Endothelial cell of hepatic sinusoid (primary cell): Measurements from ENCODE around the gene CC2D1B.
"Not testable (repeated sequence)": the region's sequence is repeated elsewhere in the genome, so short reads cannot be mapped to it uniquely, and the experiment has no call there.

Source experiments
- in situ Hi-C: cut with HindIII; loops from 2 replicates; pipeline ENCODE4 v1.10.0; 2017; ENCODE audit warnings: low sequenced_read_pairs

CC2D1B gene

DNA sequence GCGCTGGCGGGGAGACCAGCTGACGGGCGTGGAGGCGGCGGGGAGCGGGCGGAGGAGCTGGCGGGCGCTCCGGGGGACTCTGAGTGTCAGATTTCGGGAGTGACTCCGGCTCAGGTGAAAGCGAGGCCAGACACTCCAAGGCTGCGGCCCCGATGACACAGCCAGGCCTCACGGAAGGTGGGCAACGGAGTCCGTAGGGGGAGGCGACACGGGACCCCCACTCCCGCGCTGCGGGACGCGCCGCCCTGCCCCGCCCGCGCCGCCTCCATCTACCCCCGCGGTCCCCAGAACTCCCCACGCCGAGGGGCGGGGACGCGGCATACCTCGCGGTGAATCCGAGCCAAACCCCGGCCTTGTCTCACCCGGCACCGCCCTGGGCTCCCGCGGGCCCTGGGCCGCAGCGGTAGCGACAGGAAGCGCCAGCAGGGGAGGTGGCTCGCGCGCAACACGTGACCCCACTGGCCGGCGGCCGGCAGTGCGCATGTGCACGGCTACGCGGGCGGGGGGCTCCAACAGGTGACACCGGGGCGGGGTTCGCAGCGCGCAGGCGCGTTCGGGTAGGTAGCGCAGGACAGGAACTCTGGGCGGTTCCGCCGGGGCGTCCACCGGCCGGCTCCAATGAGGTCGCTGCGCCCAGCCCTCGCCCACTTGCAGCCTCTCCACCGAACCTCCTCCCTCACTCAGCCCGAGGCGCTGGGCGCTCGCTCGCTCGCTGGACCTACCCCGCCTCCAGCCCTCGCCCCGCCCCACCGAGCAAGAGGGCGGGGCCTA lies at the start of gene CC2D1B:
Gene CC2D1B, minus strand, starts transcription at position 460 of the 771 bp plus-strand sequence. CDS start 1,585 bp downstream, outside the sequence.
- in situ Hi-C loops = no loop called here

- in situ Hi-C loops = no loop called here
Measured at GRCh38 chr1:52414942-52415341, 48.9 kb upstream of the CC2D1B start.

DNA sequence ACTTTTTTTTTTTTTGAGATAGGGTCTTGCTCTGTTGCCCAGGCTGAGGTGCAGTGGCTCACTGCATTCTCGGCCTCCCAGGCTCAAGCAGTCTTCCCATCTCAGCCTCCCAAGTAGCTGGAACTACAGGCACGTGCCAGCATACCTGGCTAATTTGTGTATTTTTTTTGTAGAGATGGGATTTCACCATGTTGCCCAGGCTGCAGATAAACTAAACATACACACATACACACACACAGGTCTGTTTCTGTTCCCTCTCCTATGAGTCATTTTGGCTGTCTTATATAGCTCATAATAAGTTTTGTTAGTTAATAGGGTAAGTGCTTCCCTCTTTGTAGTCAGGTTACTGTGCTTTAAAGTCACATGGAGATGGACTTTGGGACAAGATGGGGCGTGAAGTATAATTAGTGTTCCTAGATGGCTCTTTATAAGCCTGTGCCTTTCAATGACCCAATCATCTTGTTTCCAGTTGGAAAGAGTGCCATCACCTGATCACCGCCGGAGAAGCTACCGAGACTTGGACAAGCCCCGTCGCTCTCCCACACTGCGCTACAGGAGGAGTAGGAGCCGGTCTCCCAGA lies 47.5 kb upstream of the CC2D1B start:
- in situ Hi-C loops = no loop called here

- in situ Hi-C loops = no loop called here
Measured at GRCh38 chr1:52404975-52405338, 39.0 kb upstream of the CC2D1B start.

DNA sequence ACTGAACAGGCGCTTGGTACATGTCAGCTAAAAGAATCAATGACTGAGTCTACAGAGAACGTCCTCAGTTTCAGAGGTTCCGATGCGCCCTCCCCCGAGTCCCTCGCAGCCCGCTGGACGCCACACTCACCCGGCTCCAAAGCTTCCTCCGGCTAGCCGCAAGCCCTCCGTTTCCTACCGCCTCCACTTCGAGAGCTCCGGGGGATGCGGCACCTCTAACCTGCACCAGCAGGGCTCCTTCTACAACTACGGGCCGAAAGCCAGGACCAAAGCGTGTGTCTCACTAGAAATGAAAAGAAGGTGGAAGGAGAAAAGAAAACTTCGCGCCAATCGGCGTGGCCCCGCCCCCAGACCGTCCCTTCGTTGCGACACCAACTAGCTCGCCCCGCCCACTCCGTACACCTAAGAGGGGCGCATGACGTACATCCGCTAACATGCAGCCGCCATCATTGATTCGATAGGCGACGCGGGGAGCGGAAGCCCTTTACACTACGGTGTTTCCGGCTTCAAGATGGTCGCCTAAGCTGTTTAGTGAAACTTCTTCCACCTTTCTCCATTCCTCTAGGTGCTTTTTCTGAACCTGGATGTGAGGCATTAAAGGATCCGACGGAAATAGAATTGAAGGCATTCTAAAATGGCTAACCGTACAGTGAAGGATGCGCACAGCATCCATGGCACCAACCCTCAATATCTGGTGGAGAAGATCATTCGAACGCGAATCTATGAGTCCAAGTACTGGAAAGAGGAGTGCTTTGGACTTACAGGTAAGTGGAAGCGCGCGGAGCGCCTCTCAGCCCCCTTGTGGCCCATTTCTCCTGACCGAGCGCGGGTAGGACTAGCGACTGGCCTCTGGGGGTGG lies 38.3 kb upstream of the CC2D1B start, which contains the start of the genes ORC1 and PRPF38A:
Gene ORC1, minus strand, starts transcription at position 308 of the 859 bp plus-strand sequence. CDS start 2,200 bp downstream, outside the sequence.
Gene PRPF38A, plus strand, starts transcription at position 487 of the 859 bp plus-strand sequence. Its CDS starts 148 bp downstream, at position 635.
- in situ Hi-C loops = no loop called here

DNA sequence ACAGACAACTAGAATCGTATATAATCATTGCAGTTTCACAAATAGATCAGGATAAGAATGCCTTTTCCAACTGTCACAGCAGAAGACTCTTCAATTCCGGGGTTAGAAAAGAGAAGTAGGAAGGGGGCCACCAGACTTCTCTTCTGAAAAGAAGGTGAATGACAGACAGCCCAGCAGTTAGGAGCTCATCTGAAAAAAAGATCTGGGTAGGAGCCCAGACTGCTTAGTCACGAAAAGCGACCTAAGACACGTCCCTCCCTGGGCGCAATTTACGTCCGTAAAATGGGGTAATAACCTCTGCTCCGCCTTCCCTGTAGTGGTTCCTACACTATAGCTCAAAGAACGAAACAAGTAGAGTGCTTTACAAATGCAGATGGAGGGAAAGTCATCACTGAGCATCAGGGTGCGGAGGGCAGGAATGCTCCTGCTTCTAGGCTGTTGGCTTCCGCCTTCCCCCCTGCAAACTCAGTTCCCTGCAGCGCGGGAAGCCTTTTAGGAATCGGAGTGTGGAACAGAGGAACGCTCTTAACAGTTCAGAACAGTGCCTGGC lies 37.6 kb upstream of the CC2D1B start:
- in situ Hi-C loops = no loop called here

DNA sequence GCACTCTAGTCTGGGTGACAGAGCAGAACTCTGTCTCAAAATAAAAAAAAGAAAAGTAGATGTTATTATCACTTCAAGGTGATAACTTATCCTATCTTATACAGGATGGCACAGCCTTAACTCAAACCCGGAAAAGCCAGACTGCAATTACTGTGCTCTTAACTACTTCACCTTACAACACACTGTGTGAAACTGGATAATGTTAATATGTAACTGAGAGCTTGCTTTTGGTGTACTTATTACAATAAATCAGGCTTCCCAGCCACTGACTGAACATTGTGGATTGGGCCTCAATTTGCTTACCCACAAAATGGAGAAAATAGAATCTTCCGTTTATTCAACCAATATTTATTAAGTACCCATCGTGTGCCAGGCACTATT lies 36.8 kb upstream of the CC2D1B start:
- in situ Hi-C loops = no loop called here

DNA sequence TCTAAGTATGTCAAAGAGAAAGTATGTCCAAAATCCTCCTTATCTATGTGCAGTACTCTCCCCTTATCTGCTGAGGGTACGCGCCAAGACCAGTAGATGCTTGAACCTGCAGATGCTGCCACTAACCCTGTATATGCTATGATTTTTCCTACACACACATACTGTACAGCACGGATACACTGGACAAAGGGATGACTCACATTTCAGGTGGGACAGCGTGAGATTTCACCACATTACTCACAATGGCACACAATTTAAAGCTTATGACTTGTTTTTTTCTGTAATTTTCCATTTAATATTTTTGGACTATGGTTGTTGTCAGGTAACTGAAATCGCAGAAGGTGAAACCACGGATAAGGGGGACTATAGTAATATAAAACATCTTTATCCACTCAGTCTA lies 34.1 kb upstream of the CC2D1B start:
- in situ Hi-C loops = no loop called here

DNA sequence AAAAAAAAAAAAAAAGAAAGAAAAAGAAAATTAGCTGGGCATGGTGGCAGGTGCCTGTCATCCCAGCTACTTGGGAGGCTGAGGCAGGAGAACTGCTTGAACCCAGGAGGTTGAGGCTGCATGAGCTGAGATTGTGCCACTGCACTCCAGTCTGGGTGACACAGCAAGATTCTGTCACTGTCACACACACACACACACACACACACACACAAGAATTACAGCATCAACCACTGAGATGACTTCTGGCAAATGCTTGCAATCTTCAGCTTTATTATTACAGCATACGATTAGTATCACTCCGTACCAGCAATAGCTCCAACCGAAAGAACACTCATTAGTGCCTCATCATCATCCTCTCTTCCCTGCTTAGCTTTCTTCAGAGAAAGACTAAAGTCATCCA lies 33.6 kb upstream of the CC2D1B start:
- in situ Hi-C loops = no loop called here

DNA sequence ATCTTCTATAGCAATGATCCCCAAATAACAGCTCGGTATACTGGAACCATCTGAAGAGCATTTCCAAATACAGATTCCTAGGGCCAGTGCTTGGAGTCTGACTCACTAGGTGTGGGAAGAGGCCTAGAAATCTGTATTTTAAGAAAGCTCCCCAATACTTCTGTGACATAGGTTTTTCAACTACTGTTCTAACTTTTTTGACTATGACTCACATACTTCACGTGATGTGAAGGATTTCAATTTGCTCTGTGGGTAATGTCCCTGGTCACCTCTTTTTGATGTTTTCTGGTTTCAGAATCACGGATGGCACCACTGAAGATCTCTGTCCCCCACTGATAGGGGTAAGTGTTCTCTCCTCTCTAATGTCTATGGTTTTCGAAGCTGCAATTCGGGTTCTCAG lies 27.2 kb upstream of the CC2D1B start:
- in situ Hi-C loops = no loop called here

GRCh38 chr1:52386458-52386857 lies 20.5 kb upstream of the CC2D1B start:
- in situ Hi-C loops = no loop called here

DNA sequence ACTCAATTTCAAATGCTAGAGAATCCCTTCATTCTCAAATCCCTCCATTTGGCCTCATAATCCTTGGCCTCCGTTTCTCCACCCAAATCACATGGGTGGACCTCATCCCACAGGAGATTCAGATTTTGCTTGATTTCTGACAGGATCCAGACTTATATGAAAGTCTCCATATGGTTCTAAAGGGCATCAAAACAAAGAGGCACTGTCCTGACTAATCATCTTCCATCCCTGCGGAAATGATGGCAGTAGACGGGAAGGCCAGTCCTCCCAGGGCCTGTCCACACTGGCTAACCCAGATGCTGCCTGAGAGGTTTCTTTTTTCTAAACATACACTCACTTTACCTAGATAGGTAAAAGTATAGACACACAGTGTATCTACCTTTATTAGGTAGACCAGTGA lies 19.4 kb upstream of the CC2D1B start:
- in situ Hi-C loops = no loop called here

- in situ Hi-C loops = not testable (repeated sequence)
Measured at GRCh38 chr1:52369851-52370250, 3.8 kb upstream of the CC2D1B start.

- in situ Hi-C loops = no loop called here
Measured at GRCh38 chr1:52368383-52369172, 2.6 kb upstream of the CC2D1B start.

DNA sequence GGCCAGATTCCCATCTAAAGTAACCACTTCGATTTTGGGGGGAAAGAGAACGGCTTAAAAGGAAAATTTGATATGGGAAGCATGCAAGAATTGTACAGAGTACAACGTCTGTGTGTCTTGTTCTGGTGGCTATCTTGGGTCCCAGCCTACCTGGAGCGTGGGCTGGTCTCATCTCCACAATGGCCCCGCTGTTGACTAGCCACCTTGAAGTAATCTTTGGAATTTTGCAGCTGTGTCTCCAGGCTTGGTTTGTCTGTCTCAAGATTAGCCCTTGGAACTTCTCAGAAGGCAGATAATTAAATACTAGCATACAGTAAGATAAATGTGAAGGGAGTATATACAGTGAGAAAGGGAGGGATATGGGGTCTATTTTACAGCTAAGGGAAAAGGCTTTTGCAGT lies 1.3 kb upstream of the CC2D1B start:
- in situ Hi-C loops = no loop called here

DNA sequence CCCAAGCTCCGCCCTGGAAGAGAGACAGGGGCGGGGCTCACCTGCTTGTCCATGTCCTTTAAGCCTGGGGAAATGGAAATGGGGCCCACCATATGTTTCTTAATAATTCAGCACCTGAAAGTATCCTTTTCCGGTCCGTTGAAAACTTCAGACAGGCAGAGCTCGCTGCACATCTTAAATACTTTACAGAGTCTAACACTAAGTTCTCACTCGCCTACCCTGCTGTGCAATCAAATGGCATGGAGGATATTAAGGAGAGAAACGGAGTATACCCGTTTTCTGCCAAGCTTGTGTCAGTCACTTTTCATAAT lies 467 bp upstream of the CC2D1B start:
- in situ Hi-C loops = no loop called here

GRCh38 chr1:52365071-52365745 lies 797 bp downstream of the CC2D1B start:
- in situ Hi-C loops = no loop called here

DNA sequence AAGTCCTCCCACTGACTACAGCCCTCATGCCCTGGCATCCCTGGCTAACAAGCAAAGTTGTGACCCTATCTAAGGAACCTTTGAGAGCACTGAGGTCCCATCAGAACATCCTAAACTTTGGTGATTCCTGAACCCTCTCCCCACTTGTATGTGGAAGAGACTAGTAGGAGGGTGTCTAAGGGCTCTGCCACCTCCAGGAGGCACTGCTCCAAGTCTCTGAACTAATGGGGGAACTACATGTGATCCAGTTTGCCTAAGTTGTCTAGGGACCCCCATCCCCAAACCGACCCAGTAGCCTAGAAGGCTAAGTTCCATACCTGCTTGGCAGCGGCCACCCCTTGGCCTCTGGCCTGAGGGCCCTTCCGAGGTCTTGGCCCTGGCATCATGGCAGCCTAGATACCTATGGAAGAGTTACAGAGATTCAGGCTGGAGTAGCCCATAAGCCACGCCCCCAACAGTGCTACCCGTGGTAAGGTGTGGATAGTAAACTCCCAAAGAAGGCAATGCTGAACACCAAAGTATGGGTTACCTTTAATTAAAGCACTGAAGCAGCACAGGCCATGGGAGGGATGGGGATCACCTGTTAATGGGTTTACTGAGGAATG lies 1.7 kb downstream of the CC2D1B start:
- in situ Hi-C loops = no loop called here

DNA sequence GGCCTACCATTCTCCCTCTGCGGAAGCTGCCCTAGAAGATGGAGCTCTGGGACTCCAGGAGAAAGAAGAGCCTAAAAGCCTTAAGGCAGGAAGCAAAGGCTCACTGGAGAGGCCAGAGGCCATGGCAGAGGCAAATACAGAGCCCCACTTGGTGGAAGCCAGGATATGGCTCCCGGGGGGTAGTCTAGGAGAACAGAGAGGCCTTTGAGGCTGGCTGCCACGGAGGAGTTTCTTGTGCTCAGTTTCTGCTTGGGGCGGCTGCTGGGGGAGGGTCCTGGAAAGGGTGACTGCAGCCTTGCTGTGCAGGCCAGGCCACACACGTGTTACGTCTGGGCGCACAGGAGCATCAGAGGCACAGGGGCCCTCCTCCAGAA lies 5.4 kb downstream of the CC2D1B start:
- in situ Hi-C loops = no loop called here
